HG02970 (cell line): Measurements from ENCODE around the gene LGALS3BP.
"Not testable (repeated sequence)": the region's sequence is repeated elsewhere in the genome, so short reads cannot be mapped to it uniquely, and the experiment has no call there.

Experiments used
- ATAC-seq: cut with Tn5 transposase; IDR thresholded peaks from one replicate; pipeline ENCODE4 v1.9.1; 2021; ENCODE audit warnings: mild to moderate bottlenecking, moderate library complexity, moderate number of reproducible peaks; ENCODE audit not compliant: unreplicated experiment, low FRiP score

Gene LGALS3BP, protein sequence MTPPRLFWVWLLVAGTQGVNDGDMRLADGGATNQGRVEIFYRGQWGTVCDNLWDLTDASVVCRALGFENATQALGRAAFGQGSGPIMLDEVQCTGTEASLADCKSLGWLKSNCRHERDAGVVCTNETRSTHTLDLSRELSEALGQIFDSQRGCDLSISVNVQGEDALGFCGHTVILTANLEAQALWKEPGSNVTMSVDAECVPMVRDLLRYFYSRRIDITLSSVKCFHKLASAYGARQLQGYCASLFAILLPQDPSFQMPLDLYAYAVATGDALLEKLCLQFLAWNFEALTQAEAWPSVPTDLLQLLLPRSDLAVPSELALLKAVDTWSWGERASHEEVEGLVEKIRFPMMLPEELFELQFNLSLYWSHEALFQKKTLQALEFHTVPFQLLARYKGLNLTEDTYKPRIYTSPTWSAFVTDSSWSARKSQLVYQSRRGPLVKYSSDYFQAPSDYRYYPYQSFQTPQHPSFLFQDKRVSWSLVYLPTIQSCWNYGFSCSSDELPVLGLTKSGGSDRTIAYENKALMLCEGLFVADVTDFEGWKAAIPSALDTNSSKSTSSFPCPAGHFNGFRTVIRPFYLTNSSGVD

DNA sequence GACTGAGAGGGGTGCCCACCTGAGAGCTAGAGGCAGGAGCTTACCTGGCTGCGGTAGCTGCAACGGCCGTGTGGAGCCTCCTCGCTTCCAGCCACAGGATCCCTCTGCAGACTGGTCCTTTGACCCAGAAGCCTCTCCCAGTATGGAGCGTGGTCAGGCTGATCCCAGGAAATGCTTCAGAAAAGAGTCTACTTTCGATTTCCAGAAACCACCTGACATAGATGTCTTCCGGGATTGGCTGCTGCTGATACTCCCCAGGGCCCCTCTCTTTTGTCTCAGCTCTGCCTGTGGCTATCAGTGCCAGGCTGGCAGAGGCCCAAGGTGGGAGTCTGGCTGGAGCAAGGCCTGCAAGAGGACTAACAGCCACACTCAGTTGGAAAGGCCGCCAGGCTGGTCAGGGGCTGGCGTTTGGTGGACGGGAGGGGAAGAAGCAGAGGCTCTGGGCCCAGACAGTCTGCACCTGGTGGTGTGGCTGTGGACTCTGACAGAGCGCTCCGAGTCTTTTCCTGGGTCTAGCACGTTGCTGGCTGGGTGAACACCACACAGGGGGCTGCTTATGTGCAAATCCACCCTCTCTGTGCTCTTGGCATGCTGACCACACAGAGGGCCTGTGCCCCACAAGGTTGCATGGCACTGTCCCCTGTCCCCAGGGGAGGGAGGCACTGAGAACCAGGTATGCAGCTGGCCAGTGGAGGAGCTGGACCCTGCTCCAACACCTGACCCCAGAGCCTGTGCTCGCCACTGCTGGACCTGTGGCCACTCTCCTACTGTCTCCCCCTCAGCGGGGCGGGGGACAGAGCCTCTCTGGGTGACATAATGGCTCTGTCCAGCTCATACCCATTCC is at the start of gene LGALS3BP:
Gene LGALS3BP, minus strand, starts transcription at position 144 of the 844 bp plus-strand sequence. CDS start 2,732 bp downstream, outside the sequence.
- ATAC-seq = no peak

- ATAC-seq = no peak
These were observed 49.0 kb upstream of the LGALS3BP start for GRCh38 chr17:79028496-79029326.

GRCh38 chr17:79027925-79028491 is 48.3 kb upstream of the LGALS3BP start:
- no peak for ATAC-seq

DNA sequence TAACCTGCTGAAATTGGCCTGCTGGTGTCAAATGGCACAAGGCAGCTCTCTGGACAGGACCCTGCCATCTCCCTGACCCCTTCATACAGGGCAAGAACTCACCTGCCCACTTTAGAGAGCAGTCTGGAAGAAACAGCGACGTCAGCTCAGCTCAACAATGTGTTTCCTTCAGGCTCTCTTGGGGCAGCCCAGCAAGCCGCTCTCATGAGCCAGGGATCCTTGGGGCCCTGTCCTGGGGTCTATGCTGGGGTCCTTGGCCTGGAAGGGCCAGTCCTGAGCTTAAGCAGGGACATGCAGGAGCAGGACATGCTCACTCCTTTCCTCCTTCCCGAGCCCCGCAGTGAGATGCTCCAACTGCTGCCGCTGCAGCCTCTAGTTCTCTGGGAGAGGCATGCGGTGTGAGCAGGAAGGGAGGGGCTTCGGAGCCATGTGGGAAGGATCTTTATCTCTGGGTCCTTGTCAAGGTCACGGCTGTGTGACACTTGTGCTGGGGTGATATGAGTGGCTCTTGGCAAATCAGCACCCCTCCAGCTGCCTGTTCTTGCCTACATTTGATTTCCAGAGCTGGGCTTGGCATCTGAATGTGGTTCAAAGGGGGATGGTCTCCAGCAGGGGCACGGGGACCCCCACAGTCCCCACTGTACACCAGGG is 47.7 kb upstream of the LGALS3BP start:
- ATAC-seq = no peak

DNA sequence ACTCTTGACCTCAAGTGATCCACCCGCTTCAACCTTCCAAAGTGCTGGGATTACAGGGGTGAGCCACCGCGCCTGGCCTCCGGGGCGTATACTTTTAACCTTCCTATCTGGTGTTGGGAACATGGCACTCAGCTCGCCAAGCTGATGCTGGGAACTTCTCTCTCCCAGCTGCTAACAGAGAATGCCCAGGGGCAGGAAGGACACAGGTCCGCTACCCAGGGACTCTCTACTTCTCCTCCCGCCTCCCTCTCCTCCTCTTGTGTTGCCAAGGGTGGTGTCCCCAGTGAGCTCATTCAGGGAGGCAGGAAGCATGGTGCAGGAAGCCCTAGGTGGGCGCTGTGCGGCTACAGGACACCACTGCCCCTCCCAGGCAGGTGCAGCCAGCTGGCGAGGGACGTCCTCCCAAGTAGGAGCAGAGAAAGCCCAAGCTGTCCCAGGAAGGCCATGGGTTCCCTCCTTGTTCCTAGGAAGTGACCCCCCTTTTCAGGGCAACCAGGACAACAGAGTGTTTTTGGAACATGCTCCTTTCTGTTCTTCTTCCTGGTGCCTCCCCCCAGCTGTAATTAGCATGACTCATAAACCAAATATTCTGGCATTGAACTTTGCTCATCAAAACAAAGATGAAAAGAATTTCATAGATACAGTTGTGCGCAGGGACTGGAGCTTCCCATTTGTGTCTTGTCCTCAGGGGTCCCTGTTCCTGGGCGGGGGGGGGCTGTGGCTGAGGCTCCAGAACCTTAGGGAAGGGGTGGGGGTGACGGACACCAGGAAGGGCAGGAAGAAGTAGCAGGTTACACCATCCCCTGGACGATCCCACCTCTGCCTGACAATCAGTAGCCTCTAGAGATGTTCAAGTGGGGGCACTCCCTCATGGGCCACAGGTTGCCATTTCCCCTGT is 46.9 kb upstream of the LGALS3BP start:
- ATAC-seq = no peak

DNA sequence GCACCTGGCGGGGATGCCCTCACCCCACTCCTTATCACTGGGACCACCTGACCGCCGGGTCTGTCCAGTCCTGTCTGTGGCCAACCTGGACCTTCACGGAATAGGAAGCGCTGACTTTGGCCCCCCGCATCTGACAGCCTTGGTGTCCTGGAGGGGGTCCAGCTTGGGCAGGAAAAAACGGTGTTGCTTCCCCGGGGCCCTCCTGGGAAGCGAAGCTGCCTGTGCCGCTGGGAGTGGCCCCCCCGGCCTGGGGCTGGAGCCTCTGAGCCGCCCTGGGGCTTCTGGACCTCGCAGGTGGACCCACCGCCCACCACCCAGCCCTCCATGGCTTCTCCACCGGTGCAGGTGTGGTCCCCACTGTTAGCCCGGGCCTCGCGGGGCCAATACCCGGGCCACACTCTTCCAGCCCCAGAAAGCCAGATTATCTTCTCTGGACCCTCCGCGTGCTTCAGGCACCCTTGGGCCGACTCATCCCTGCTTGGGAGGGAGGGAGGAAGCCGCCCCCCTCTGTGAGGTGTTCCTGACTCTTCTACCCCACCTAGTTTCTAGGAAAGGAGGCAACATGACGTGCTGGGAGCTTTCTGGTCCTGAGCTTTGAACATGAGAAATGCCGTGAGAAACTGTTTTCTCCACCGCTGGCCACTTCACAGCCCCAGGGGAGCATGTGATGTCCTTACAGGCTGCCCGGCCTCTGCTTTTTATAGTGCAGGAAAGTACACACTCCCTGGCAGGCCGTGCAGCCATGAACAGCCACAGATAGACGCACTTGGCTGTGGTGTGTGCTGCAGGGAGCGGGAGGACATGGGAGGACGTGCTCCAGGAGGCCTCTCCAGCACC is 45.4 kb upstream of the LGALS3BP start:
- no peak for ATAC-seq

DNA sequence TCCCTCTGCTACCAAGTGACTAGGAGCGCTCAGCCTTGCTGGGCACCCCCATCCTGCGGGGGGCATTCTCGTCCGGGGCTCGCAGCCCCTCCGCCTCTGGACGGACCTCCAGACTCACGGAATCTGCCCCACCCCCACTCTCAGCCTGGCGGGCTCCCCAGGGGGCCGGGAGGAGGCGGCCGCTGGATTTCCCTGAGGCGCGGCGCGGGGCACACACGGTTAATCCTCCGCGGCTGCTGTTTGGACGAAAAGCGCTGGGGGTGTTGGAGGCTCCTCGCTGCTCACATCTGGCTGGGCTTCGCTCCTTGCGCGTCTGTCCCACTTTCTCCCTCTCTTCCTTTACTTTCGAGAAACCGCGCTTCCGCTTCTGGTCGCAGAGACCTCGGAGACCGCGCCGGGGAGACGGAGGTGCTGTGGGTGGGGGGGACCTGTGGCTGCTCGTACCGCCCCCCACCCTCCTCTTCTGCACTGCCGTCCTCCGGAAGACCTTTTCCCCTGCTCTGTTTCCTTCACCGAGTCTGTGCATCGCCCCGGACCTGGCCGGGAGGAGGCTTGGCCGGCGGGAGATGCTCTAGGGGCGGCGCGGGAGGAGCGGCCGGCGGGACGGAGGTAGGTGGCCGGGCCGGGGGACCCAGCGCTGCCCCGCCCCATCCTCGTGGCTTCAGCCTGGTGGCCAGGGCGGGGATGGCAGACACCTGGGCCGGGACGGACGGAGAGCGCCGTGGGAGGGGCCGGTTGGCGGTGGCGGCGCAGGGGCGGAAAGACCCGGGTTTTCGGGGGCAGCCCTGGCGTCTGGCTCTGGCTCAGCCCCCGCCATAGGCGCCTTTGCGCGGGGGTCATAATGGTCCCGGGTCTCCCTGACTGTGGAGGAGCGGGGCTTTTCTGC is 44.4 kb upstream of the LGALS3BP start, which contains the start of gene C1QTNF1:
Gene C1QTNF1, plus strand, starts transcription at position 284 of the 886 bp plus-strand sequence. CDS start 19,800 bp downstream, outside the sequence.
- no peak for ATAC-seq

DNA sequence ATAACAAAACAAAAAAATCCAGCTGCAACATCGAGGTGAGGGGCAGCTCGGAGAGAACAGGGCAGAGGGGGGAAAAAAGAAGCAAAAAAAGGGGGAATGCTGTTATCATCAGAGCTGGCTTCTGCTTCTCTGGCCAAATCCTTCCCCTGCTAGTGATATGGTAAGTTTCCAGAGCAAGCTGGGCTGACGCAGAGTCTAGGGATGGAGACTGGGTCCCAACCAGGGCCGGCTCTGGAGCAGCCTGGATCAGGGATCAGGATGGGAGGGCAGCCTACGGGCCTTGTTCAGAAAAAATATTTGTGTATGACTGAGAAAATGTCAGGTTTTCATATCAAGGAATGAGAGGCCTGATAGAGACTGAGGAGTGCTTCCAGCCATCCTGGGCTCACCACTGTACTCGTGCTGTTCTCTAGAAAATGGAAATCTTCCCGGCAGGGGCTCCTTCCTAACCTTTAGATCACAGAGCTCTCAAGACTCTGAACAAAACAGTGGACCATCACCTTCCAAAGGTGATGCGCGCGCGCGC is 43.5 kb upstream of the LGALS3BP start:
- ATAC-seq = no peak

DNA sequence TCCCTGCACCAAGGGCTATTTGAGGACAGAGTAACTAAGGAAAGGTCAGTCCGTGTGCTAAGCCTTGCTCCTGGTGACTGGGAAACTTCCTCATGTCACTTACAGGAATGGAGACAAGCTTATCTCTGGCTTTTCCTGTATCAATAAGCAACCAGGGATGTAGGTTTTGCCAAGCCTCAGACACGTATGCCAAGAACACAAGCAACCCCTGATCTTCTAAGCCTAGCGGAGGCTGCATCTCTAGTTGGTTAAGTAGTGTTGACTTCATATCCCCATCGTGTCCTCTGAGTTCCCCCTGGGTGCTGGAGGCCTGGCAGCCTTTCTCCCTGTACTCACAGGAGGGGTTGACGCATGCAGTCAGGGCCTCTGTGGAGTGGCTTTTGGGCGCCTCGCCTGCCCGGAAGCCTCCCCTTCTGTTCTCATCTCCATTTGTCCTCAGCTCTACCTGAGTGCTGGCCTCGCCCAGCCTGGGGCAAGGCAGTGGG is 42.8 kb upstream of the LGALS3BP start:
- ATAC-seq = no peak

- ATAC-seq = not testable (repeated sequence)
These were observed 42.2 kb upstream of the LGALS3BP start for GRCh38 chr17:79021929-79022328.

DNA sequence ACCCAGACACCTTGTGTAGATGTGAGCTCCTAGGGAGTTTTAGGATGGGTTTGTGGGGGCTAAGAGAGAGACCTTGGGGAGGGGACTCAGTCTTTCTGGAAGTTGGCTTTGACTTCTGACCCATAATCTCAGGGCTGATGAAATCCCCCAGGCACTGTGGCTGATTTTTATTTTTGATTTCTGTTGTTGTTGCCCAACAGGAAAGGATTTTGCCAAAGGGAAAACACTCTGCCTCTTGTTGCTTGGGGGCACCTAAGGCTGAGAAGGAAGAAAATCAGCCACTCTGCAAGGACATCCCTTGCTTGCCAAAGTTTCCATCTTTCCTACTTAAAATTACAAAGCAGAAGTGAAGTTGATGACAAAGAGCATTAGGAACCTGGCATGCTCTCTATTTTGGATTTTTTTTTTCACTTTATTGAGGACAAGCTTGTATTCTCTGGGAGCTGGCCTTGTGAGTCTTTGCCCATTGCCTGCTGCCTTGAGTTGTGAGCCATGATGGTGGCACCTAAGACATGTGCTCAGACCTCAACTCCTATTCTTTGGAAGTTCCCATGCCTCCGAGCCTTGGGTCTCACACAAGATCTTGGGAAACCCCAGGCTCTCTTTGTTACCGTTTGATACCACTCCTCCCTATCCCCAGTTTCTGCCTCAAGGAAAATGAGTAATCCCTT is 41.0 kb upstream of the LGALS3BP start:
- no peak for ATAC-seq

- ATAC-seq = no peak
These were observed 40.2 kb upstream of the LGALS3BP start for GRCh38 chr17:79019632-79020584.

- ATAC-seq = no peak
These were observed 39.5 kb upstream of the LGALS3BP start for GRCh38 chr17:79019261-79019631.

- ATAC-seq = no peak
These were observed 38.6 kb upstream of the LGALS3BP start for GRCh38 chr17:79018370-79018695.
